ENCODE data around the gene DCX. TPM values are rescaled to one million over a fixed set of nuclear protein-coding genes. Genes with fewer than 3 reads are reported as not detected.

DCX gene
- total and polyA plus RNA-seq, 2 experiments from 2014 or later, result 0.34 to 1.2 TPM

- Histone ChIP-seq H2AFZ (no peak overlapping the region), H3K9me2 (replicated peaks; ENCODE audit: insufficient read depth) (no peaks in the 10 kb centered on the region), H3K27me3 (no peaks in the 10 kb centered on the region), H3K79me2 (no peaks in the 10 kb centered on the region), H3K36me3 (replicated peaks; ENCODE audit: insufficient read depth, low read depth) (no peaks in the 10 kb centered on the region), H3K4me2 (no peak overlapping the region), H3K4me1 (ENCODE audit: insufficient read depth) (no peaks in the 10 kb centered on the region), H4K20me1 (ENCODE audit: insufficient read depth, poor library complexity, severe bottlenecking) (no peaks in the 10 kb centered on the region), H3K4me3 (no peak overlapping the region), H3K27ac (no peak overlapping the region), H3K9me3 (ENCODE audit: low read depth) (no peaks in the 10 kb centered on the region)
- TF ChIP-seq EZH2 (IDR thresholded peaks at IDR 0.05; ENCODE audit: borderline replicate concordance), result no peak
- no peak for TF ChIP-seq EZH2phosphoT487 (IDR thresholded peaks at IDR 0.05; ENCODE audit: low read depth, severe bottlenecking, unreplicated experiment)
- 88% methylated on average over 6 of the region's 6 CpGs for WGBS (ENCODE audit: low lambda C conversion rate, missing lambda C conversion rate)
- no peak for DNase-seq (ENCODE audit: low spot score)
These were observed 129.9 kb downstream of the DCX start for GRCh38 chrX:111282139-111282538.

GRCh38 chrX:111270339-111270738, 141.7 kb downstream of the DCX start, which contains the start of gene CAPN6:
Gene CAPN6, minus strand, starts transcription at chrX:111270483. Its CDS starts 6,547 bp downstream, at chrX:111263936.
- WGBS (ENCODE audit: low lambda C conversion rate, missing lambda C conversion rate), result 25% methylated on average over 8 of the region's 8 CpGs
- H3K4me3 ChIP-seq, result peak within 1 kb of the TSS; percentile 4
- H3K27ac ChIP-seq, result peak within 1 kb of the TSS; percentile 18
- H2AFZ ChIP-seq, result peak within 1 kb of the TSS; percentile 47
- H4K20me1 ChIP-seq (ENCODE audit: insufficient read depth, poor library complexity, severe bottlenecking), result no peaks in the 10 kb centered on the region
- H3K9me3 ChIP-seq (ENCODE audit: low read depth), result no peaks in the 10 kb centered on the region
- no peaks in the 10 kb centered on the region for H3K9me2 ChIP-seq (replicated peaks; ENCODE audit: insufficient read depth)
- TF ChIP-seq EZH2 (IDR thresholded peaks at IDR 0.05; ENCODE audit: borderline replicate concordance), result no peak
- TF ChIP-seq CTCF (IDR thresholded peaks at IDR 0.05; ENCODE audit: poor library complexity), result no peak
- TF ChIP-seq EZH2phosphoT487 (IDR thresholded peaks at IDR 0.05; ENCODE audit: low read depth, severe bottlenecking, unreplicated experiment), result no peak
- H3K27me3 ChIP-seq, result no peaks in the 10 kb centered on the region
- peak within 1 kb of the TSS; percentile 70 for H3K4me2 ChIP-seq
- no peaks in the 10 kb centered on the region for H3K79me2 ChIP-seq
- H3K36me3 ChIP-seq (replicated peaks; ENCODE audit: insufficient read depth, low read depth), result no peaks in the 10 kb centered on the region
- H3K4me1 ChIP-seq (ENCODE audit: insufficient read depth), result no peaks in the 10 kb centered on the region
- peak; percentile 78 for DNase-seq (ENCODE audit: low spot score)

GRCh38 chrX:111268506-111268905, 143.5 kb downstream of the DCX start:
- no peaks in the 10 kb centered on the region for H4K20me1 ChIP-seq (ENCODE audit: insufficient read depth, poor library complexity, severe bottlenecking)
- H3K36me3 ChIP-seq (replicated peaks; ENCODE audit: insufficient read depth, low read depth), result no peaks in the 10 kb centered on the region
- no peak overlapping the region for H3K4me3 ChIP-seq
- H2AFZ ChIP-seq, result no peak overlapping the region
- H3K27ac ChIP-seq, result no peak overlapping the region
- H3K4me1 ChIP-seq (ENCODE audit: insufficient read depth), result no peaks in the 10 kb centered on the region
- TF ChIP-seq CTCF (IDR thresholded peaks at IDR 0.05; ENCODE audit: poor library complexity), result no peak
- no peak for TF ChIP-seq EZH2phosphoT487 (IDR thresholded peaks at IDR 0.05; ENCODE audit: low read depth, severe bottlenecking, unreplicated experiment)
- TF ChIP-seq EZH2 (IDR thresholded peaks at IDR 0.05; ENCODE audit: borderline replicate concordance), result no peak
- no peaks in the 10 kb centered on the region for H3K9me2 ChIP-seq (replicated peaks; ENCODE audit: insufficient read depth)
- 35% methylated on average over 2 of the region's 2 CpGs for WGBS (ENCODE audit: low lambda C conversion rate, missing lambda C conversion rate)
- DNase-seq (ENCODE audit: low spot score), result no peak
- no peaks in the 10 kb centered on the region for H3K9me3 ChIP-seq (ENCODE audit: low read depth)
- no peaks in the 10 kb centered on the region for H3K79me2 ChIP-seq
- H3K4me2 ChIP-seq, result peak overlapping the region; percentile 70
- no peaks in the 10 kb centered on the region for H3K27me3 ChIP-seq

GRCh38 chrX:111265486-111265885, 146.5 kb downstream of the DCX start:
- no peak for DNase-seq (ENCODE audit: low spot score)
- H3K9me3 ChIP-seq (ENCODE audit: low read depth), result no peaks in the 10 kb centered on the region
- no peaks in the 10 kb centered on the region for H3K79me2 ChIP-seq
- TF ChIP-seq EZH2 (IDR thresholded peaks at IDR 0.05; ENCODE audit: borderline replicate concordance) (no peak), CTCF (IDR thresholded peaks at IDR 0.05; ENCODE audit: poor library complexity) (no peak), EZH2phosphoT487 (IDR thresholded peaks at IDR 0.05; ENCODE audit: low read depth, severe bottlenecking, unreplicated experiment) (no peak)
- H3K27ac ChIP-seq, result no peak overlapping the region
- no peaks in the 10 kb centered on the region for H3K27me3 ChIP-seq
- H3K36me3 ChIP-seq (replicated peaks; ENCODE audit: insufficient read depth, low read depth), result no peaks in the 10 kb centered on the region
- no peaks in the 10 kb centered on the region for H3K4me1 ChIP-seq (ENCODE audit: insufficient read depth)
- H2AFZ ChIP-seq, result no peak overlapping the region
- H3K4me2 ChIP-seq, result no peak overlapping the region
- no peaks in the 10 kb centered on the region for H3K9me2 ChIP-seq (replicated peaks; ENCODE audit: insufficient read depth)
- H3K4me3 ChIP-seq, result no peak overlapping the region
- 74% methylated on average over 2 of the region's 2 CpGs for WGBS (ENCODE audit: low lambda C conversion rate, missing lambda C conversion rate)
- no peaks in the 10 kb centered on the region for H4K20me1 ChIP-seq (ENCODE audit: insufficient read depth, poor library complexity, severe bottlenecking)

Data from hepatocyte (in vitro differentiated cells).